Gastrocnemius medialis (tissue), 4 donors: Measurements from ENCODE around the gene PNMA6A. TPM values are rescaled to one million over a fixed set of nuclear protein-coding genes. Genes with fewer than 3 reads are reported as not detected.
"Not testable (repeated sequence)": the region's sequence is repeated elsewhere in the genome, so short reads cannot be mapped to it uniquely, and the experiment has no call there.

Experiments
- ATAC-seq, 2 donors: fragments of 150-250 bp; one replicate each; pipeline ENCODE4 v1.9.1; 2016
- DNase-seq, 2 donors: peaks; one replicate each; pipeline ENCODE4 v3.0.0-alpha.2; 2019
- H3K27ac ChIP-seq, 4 donors: fragments of 200-600 bp; sonication (generic); 1 replicate in 1 of 4; 2 replicates in 3 of 4; pipeline ENCODE4 v1.5.1; 2016 to 2018; ENCODE audit warnings: mild to moderate bottlenecking in 2 of 4, moderate library complexity in 1 of 4
- H3K27me3 ChIP-seq, 3 donors: fragments of 200-600 bp; sonication (generic) in 2 of 3; 1 replicate in 1 of 3; 2 replicates in 2 of 3; pipeline versions ENCODE4 v1.5.1 to v1.6.0; 2016 to 2019; ENCODE audit warnings: mild to moderate bottlenecking in 1 of 3, moderate library complexity in 1 of 3
- H3K36me3 ChIP-seq, 2 donors: fragments of 200-600 bp; sonication (generic) in 1 of 2; one replicate each; pipeline ENCODE4 v1.5.1; 2017 to 2018
- H3K4me1 ChIP-seq, 2 donors: fragments of 200-600 bp; sonication (generic) in 1 of 2; one replicate each; pipeline ENCODE4 v1.5.1; 2016 to 2017; ENCODE audit warnings: mild to moderate bottlenecking in 2 of 2
- H3K4me3 ChIP-seq, 4 donors: fragments of 200-600 bp; sonication (generic) in 3 of 4; 1 replicate in 1 of 4; 2 replicates in 3 of 4; pipeline ENCODE4 v1.5.1; 2016 to 2019; ENCODE audit warnings: mild to moderate bottlenecking in 2 of 4
- H3K9me3 ChIP-seq, 3 donors: fragments of 200-600 bp; sonication (generic) in 2 of 3; 1 replicate in 1 of 3; 2 replicates in 2 of 3; pipeline ENCODE4 v1.5.1; 2016 to 2019
- in situ Hi-C, 4 donors: fragments of 200-750 bp; cut with MboI; loops; one replicate each; pipeline versions ENCODE4 v1.15.0 to v1.8.0; 2017; ENCODE audit warnings: low sequenced_read_pairs in 4 of 4
- intact Hi-C: fragments of 100-400 bp; cut with DNase I; formaldehyde crosslinking; loops from one replicate; pipeline ENCODE4 v1.15.1; 2023; ENCODE audit warnings: low total_unique reads
- total RNA-seq, 4 donors: library from RNA; depleted of rRNA; stranded (reverse); fragments of >200 nt; gene quantifications; one replicate each; pipeline versions ENCODE4 v1.1.0 to v1.2.3, GENCODE V29; 2016

The PNMA6A gene
- total RNA-seq, 4 donors from 2014 or later = 0.36 to 0.44 TPM; not detected in 2

GRCh38 chrX:153113851-153114250, 41.6 kb downstream of the PNMA6A start:
- DNase-seq, in situ Hi-C loops, H3K4me3 ChIP-seq, H3K27ac ChIP-seq, H3K27me3 ChIP-seq, H3K4me1 ChIP-seq, H3K36me3 ChIP-seq, H3K9me3 ChIP-seq, ATAC-seq, intact Hi-C loops: not testable (repeated sequence)

GRCh38 chrX:153117754-153118153, 45.5 kb downstream of the PNMA6A start:
- H3K27ac ChIP-seq, H3K27me3 ChIP-seq, DNase-seq, in situ Hi-C loops, ATAC-seq, intact Hi-C loops, H3K4me1 ChIP-seq, H3K4me3 ChIP-seq, H3K9me3 ChIP-seq, H3K36me3 ChIP-seq: not testable (repeated sequence)

- ATAC-seq, H3K27ac ChIP-seq, H3K36me3 ChIP-seq, H3K4me3 ChIP-seq, DNase-seq, H3K4me1 ChIP-seq, intact Hi-C loops, H3K9me3 ChIP-seq, H3K27me3 ChIP-seq, in situ Hi-C loops: not testable (repeated sequence)
Measured at GRCh38 chrX:153120230-153120629, 48.0 kb downstream of the PNMA6A start.

GRCh38 chrX:153123468-153123867, 51.2 kb downstream of the PNMA6A start:
- H3K36me3 ChIP-seq, H3K9me3 ChIP-seq, H3K27ac ChIP-seq, intact Hi-C loops, H3K27me3 ChIP-seq, DNase-seq, ATAC-seq, H3K4me3 ChIP-seq, H3K4me1 ChIP-seq, in situ Hi-C loops: not testable (repeated sequence)

Other genes with a start within 250 kb of the PNMA6A start
- gene CETN2, start 241.7 kb upstream of the PNMA6A start, total RNA-seq = 10 to 100 TPM in 3 of 4 donors, 1 to 10 TPM in 1; 8.1 to 15.7 (median 10.5) TPM
- gene NSDHL, start 241.4 kb upstream of the PNMA6A start, total RNA-seq = 1 to 10 TPM; 4.6 to 8.8 (median 6.2) TPM
- 1 to 10 TPM in 3 of 4 donors, under 1 TPM in 1; 0.56 to 2.2 (median 1.3) TPM for gene ZNF185, start 174.4 kb upstream of the PNMA6A start, total RNA-seq
- gene PNMA5, start 78.3 kb upstream of the PNMA6A start, total RNA-seq = not detected
- gene PNMA3, start 16.0 kb upstream of the PNMA6A start, total RNA-seq = not detected
- gene MAGEA1, start 106.8 kb downstream of the PNMA6A start, total RNA-seq = not detected
- not detected for gene PNMA6F, start 249.3 kb downstream of the PNMA6A start, total RNA-seq